GM12864 (cell line): ENCODE results near the gene CERS6.

Experiments used
- DNase-seq: peaks from one replicate; pipeline ENCODE4 v3.0.0-alpha.2; 2011; ENCODE audit warnings: low read depth
- H3K4me3 ChIP-seq: 2 replicates; pipeline ENCODE4 v1.5.1; 2011; ENCODE audit warnings: mild to moderate bottlenecking, low read depth, low read length, control low read depth
- TF ChIP-seq, protein P1 (sequence below): IDR thresholded peaks from 2 replicates; pipeline ENCODE4 v1.5.1; 2011; ENCODE audit warnings: low read depth, mild to moderate bottlenecking, moderate library complexity, low read length, control low read depth, inconsistent platforms; ENCODE audit errors: missing control alignments

Gene CERS6

DNA sequence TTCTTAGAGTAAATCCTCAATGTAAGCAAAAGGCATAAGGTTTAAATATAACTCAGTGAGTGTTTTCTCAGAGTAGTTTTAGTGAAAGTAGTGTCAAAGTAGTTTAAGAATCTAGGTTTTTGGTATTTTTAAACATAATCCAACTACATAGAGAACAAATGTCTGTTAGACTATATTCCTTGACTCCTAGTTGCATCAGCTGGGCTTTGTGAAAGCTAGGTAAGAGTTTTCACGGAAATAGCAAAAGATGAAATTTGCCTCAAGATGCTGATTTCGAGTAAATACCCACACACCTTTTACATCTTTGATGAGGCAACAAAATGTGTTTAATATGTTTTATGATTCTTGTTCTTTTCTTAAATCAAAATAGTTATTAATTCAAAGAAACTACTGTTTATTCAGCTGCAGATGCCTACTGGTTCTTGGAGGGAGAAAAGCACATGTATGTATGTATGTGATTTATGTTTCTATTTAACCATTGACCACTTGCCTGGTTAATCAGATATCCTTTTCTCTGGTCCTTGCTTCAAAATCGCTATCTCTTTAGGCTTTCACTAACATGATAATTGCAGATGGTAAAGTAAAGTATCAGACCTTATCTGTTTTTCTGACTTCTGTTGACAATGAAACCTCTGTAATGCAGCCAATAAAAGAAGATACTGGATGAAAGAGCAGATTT lies 229.0 kb downstream of the CERS6 start:
- no peak for DNase-seq
- H3K4me3 ChIP-seq, result no peak overlapping the region
- TF ChIP-seq, protein P1, sequence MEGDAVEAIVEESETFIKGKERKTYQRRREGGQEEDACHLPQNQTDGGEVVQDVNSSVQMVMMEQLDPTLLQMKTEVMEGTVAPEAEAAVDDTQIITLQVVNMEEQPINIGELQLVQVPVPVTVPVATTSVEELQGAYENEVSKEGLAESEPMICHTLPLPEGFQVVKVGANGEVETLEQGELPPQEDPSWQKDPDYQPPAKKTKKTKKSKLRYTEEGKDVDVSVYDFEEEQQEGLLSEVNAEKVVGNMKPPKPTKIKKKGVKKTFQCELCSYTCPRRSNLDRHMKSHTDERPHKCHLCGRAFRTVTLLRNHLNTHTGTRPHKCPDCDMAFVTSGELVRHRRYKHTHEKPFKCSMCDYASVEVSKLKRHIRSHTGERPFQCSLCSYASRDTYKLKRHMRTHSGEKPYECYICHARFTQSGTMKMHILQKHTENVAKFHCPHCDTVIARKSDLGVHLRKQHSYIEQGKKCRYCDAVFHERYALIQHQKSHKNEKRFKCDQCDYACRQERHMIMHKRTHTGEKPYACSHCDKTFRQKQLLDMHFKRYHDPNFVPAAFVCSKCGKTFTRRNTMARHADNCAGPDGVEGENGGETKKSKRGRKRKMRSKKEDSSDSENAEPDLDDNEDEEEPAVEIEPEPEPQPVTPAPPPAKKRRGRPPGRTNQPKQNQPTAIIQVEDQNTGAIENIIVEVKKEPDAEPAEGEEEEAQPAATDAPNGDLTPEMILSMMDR, result no peak

DNA sequence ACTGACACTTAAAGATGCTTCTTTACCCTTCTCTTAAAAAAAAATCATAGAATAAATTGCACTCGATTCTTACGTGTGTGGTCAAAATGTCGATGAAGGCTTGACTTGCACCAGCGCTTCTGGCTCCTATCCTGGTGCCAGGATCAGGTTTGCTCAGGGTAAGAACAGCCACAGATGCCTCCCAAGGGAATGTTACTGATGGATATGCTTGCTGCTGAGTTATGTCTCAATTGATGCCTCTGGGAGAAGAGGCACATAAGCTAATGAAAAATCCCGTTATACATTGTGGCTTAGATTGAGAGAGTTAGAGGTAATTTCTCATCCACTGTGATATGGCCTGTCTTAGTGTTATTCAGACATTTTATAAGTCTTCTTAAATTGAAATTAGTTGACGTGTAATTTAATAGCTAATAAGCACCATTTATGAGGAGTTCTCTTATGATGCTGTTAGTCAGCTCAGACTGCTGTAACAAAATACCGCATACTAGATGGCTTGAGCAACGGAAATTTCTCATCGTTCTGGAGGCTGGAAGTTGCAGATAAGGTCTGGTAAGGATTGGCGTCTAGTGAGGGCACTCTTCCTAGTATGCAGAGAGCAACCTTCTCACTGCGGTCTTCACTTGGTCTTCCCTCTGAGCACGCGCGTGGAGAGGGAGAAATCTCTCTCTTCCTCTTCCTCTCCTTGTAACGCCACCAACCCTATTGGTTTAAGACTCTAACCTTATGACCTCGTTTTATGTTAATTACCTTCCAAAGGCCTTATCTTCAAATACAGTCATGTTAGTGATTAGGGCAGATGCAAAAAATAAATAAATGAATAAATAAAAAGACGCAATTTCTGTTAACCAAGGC lies 229.8 kb downstream of the CERS6 start:
- TF ChIP-seq, protein P1, result no peak
- H3K4me3 ChIP-seq, result no peak overlapping the region
- DNase-seq, result no peak

DNA sequence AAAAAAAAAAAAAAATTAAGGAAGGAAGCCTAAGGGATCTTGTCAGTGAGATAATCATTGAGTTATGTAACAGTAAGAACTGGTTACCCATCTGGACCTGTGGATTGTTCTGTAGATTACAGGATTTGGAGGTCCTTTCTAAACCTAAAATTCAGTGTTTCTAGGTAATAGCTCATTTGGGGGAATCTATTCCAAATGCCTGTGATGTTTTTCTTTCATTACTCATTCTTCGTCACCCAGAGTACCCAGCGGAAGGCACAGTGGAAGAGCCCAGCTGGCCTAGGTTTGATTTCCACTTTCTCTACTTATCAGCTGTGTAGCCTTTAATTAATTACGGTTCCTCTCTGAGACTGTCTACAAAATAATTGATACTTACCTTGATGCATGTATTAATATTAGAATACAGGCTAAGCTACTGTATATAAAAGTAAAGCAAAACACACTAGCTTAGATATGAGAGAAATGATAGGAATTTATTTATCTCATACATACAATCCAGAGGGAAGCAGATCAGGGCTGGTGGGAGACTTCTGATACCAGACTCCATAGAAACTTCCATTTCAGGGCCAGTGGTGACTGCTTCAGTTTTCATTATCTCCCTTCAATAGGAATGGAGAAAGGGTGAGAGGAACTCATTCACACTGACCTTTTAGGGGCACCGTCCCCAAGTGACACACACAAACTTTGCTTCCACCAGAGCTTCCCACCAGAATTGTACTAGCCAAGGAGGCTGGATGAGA lies 230.6 kb downstream of the CERS6 start:
- TF ChIP-seq, protein P1, result no peak
- H3K4me3 ChIP-seq, result no peak overlapping the region
- no peak for DNase-seq

DNA sequence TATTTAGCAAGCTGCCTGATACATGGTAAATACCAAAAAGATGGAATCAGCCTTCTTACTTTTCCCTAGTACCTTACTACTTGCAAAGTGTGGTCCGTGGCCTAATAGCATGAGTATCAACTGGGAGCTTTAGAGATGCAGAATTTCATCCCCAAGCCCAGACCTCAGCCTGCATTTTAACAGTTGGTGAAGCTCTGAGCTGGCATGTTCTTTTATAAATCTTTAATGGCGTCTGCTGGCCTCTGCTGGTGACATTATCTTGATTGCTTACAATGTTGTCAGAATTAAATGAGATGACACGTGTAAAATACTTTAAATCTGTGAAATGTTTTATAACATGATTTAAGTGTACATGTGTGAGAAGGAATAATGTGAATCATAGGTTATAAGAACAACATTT lies 231.2 kb downstream of the CERS6 start:
- H3K4me3 ChIP-seq, result no peak overlapping the region
- TF ChIP-seq, protein P1, result peak; percentile 22
- no peak for DNase-seq

DNA sequence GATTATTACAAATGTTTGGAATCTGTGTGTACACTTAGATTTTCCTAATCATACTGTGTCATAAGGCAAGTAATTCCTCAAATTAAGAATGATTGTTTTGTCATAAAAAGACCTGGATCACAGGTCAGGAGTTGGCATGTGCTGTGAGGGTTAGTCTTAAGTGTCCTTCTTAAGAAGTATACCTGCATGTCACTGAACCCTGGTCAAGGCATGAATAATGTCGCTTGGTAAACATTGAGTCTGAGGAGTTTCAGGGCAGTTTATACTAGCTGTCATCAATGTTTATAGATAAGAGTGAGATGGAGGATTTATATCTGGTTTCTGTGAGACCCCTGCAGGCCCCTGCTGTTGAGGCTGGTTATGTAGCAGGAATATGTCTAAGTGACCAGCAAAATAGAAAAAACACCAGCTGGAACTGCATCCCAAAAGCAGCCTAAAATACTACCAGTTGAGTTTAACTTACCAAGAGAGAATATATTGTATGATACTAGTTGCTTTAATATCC lies 234.4 kb downstream of the CERS6 start:
- TF ChIP-seq, protein P1, result no peak
- DNase-seq, result no peak
- no peak overlapping the region for H3K4me3 ChIP-seq

DNA sequence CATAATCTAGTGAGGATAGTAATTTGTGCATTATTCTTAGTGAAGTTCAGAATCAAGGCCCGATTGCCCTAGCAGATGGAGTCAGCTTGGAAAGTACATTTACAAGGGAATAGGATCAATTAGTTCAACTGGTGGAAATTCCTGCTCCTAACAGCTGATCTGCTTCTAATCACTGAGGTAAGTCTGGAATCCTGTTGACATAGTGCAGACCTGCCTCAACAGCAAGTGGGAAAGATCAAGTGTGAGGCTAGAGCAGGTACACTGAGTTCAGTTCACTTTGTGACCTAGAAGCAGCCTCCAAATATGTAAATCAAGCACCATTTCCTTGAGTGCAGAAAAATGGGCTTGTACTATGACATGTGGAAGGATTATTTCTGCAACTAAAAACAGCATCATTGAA lies 235.1 kb downstream of the CERS6 start:
- H3K4me3 ChIP-seq, result no peak overlapping the region
- TF ChIP-seq, protein P1, result no peak
- no peak for DNase-seq
